ENCODE results near the gene SAMD5. TPM values are rescaled to one million over a fixed set of nuclear protein-coding genes. Genes with fewer than 3 reads are reported as not detected.

Gene SAMD5
- total and polyA plus RNA-seq, 9 of the 15 experiments (the other 6 are each of a cell fraction or from before 2014, with no cell fraction given) = 0.15 to 0.91 (median 0.55) TPM

DNA sequence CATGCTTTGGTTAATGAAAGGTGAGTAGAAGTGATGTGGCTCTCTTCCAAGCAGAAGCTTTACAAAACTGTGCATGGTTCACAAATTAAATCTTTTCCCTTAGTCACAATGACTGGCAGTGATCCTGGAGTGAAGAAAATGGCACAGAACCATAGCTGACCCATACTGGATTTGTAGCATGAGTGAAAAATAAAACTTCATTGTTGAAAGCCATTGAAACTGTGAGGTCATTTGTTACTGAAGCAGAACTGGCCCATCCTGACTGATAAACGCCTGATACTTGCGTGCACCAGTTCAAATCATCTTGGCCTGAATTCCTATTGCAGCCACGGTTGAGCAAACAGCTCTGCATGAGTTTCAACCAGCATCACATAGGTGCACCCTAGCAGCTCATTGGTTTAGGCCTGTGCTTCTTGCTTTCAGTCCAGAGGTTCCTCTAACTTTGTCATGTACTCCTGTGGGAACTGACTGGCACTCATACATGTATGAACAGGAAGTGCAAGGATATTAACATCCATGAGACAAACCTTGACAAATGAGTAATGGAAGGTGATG is 40.5 kb downstream of the SAMD5 start:
- H4K20me1 ChIP-seq (replicated peaks; ENCODE audit: control insufficient read depth, insufficient read depth, low read length) = no peaks in the 10 kb centered on the region
- H3K27ac ChIP-seq (ENCODE audit: extremely low read depth, low read depth, low read length) = no peak overlapping the region
- no peak overlapping the region for H3K4me2 ChIP-seq (ENCODE audit: insufficient read depth, low read length)
- H3K4me1 ChIP-seq (replicated peaks in 1 of 2; ENCODE audit: control insufficient read depth in 2 of 2, insufficient read depth in 2 of 2, low read length in 2 of 2) = no peaks in the 10 kb centered on the region; a peak in 1 of 5 replicates
- no peak overlapping the region for H3K4me3 ChIP-seq
- H2AFZ ChIP-seq (ENCODE audit: low read depth, low read length) = no peak overlapping the region
- peaks cover 2 to 5% of the 10 kb centered on the region in 2 experiments; a peak in 1 of 5 replicates for H3K27me3 ChIP-seq (ENCODE audit: control insufficient read depth in 2 of 2, insufficient read depth in 2 of 2, low read length in 2 of 2)
- in situ Hi-C loops (cut with MboI) = no loop called here
- FAIRE-seq = no peak
- 35% methylated on average over 3 of the region's 3 CpGs for WGBS (ENCODE audit: insufficient coverage, low coverage, missing lambda C conversion rate)
- H3K36me3 ChIP-seq (ENCODE audit: control insufficient read depth, insufficient read depth, low read length) = no peaks in the 10 kb centered on the region
- no peaks in the 10 kb centered on the region for H3K9me1 ChIP-seq (ENCODE audit: control insufficient read depth, insufficient read depth, low read length)
- H3K9me3 ChIP-seq (replicated peaks; ENCODE audit: control insufficient read depth, insufficient read depth, low read depth, low read length) = no peaks in the 10 kb centered on the region
- POLR2A ChIA-PET = interaction anchor here (0.8 kb wide), 1 partner anchor 14 kb away, joined by 3 read pairs; no protein-coding TSS in a partner anchor
- no peak overlapping the region for H3K9ac ChIP-seq (ENCODE audit: insufficient read depth in 1 of 2, low read depth in 2 of 2, low read length in 2 of 2)
- ATAC-seq = no peak
- CTCF ChIA-PET (ENCODE audit: low intra/inter-chr PET ratio) = no interaction called here
- intact Hi-C loops (cut with micrococcal nuclease) = no loop called here
- DNase-seq (ENCODE audit: extremely low read depth in 1 of 4, low spot score in 3 of 4) = no peak
- BruUV-seq (replicated peaks) = no TSS peak
- TF ChIP-seq ZNF12 (CRISPR knock-in tag; IDR thresholded peaks at IDR 0.05) (peak; percentile 94), SPI1 (IDR thresholded peaks at IDR 0.05; ENCODE audit: borderline replicate concordance, low read depth, low read length) (no peak)
- H3K79me2 ChIP-seq (ENCODE audit: control insufficient read depth, insufficient read depth, low read length) = no peaks in the 10 kb centered on the region

- no peak overlapping the region for H3K4me3 ChIP-seq
- ATAC-seq (no peak), DNase-seq (ENCODE audit: extremely low read depth in 1 of 4, low spot score in 3 of 4) (no peak), FAIRE-seq (no peak)
- ChIA-PET CTCF (ENCODE audit: low intra/inter-chr PET ratio) (no interaction called here), POLR2A (interaction anchor here (0.8 kb wide), 1 partner anchor 15 kb away, joined by 3 read pairs; no protein-coding TSS in a partner anchor)
- H3K27me3 ChIP-seq (ENCODE audit: control insufficient read depth in 2 of 2, insufficient read depth in 2 of 2, low read length in 2 of 2) = peaks cover 2 to 9% of the 10 kb centered on the region in 2 experiments; a peak in 4 of 5 replicates
- no peaks in the 10 kb centered on the region for H3K9me3 ChIP-seq (replicated peaks; ENCODE audit: control insufficient read depth, insufficient read depth, low read depth, low read length)
- no peaks in the 10 kb centered on the region; a peak in 1 of 5 replicates for H3K4me1 ChIP-seq (replicated peaks in 1 of 2; ENCODE audit: control insufficient read depth in 2 of 2, insufficient read depth in 2 of 2, low read length in 2 of 2)
- H3K9ac ChIP-seq (ENCODE audit: insufficient read depth in 1 of 2, low read depth in 2 of 2, low read length in 2 of 2) = no peak overlapping the region
- no peak overlapping the region for H3K27ac ChIP-seq (ENCODE audit: extremely low read depth, low read depth, low read length)
- H3K36me3 ChIP-seq (ENCODE audit: control insufficient read depth, insufficient read depth, low read length) = no peaks in the 10 kb centered on the region
- no peaks in the 10 kb centered on the region for H3K9me1 ChIP-seq (ENCODE audit: control insufficient read depth, insufficient read depth, low read length)
- in situ Hi-C loops (cut with MboI) (no loop called here), intact Hi-C loops (cut with micrococcal nuclease) (no loop called here)
- no TSS peak for BruUV-seq (replicated peaks)
- 31% methylated on average over 4 of the region's 4 CpGs for WGBS (ENCODE audit: insufficient coverage, low coverage, missing lambda C conversion rate)
- H4K20me1 ChIP-seq (replicated peaks; ENCODE audit: control insufficient read depth, insufficient read depth, low read length) = no peaks in the 10 kb centered on the region
- no peaks in the 10 kb centered on the region for H3K79me2 ChIP-seq (ENCODE audit: control insufficient read depth, insufficient read depth, low read length)
- no peak overlapping the region for H3K4me2 ChIP-seq (ENCODE audit: insufficient read depth, low read length)
- no peak overlapping the region for H2AFZ ChIP-seq (ENCODE audit: low read depth, low read length)
- TF ChIP-seq RBBP5 (IDR thresholded peaks at IDR 0.05; ENCODE audit: borderline replicate concordance, insufficient read depth, low read length, poor library complexity, severe bottlenecking) (no peak), ATF3 (IDR thresholded peaks at IDR 0.05) (peak; percentile 27; the same call in 1 of the 2 replicates), ATF3 (CRISPR knock-in tag; conservative IDR thresholded peaks at IDR 0.05) (no peak), JUND (IDR thresholded peaks at IDR 0.05; ENCODE audit: borderline replicate concordance, low read depth, low read length) (0 out of 2 replicates have a peak, but pooled peaks have one; percentile 4), JUND (tag; IDR thresholded peaks at IDR 0.05; ENCODE audit: borderline replicate concordance, low read depth, low read length) (no peak)
Measured at GRCh38 chr6:147549531-147549930, 41.0 kb downstream of the SAMD5 start.

Measured in K562 (cell line).